K562 (cell line): Measurements from ENCODE around the gene ANKRD65. TPM values are rescaled to one million over a fixed set of nuclear protein-coding genes. Genes with fewer than 3 reads are reported as not detected.

Source experiments
- CBX1 ChIP-seq: sonication (generic); IDR thresholded peaks from 2 replicates; pipeline ENCODE4 v1.6.1; 2016; ENCODE audit warnings: antibody characterized with exemption, low read depth, mild to moderate bottlenecking
- CBX8 ChIP-seq: fragments of 200-600 bp; sonication (generic); IDR thresholded peaks from 2 replicates; pipeline ENCODE4 v1.6.1; 2012; ENCODE audit warnings: borderline replicate concordance, mixed run types, low read depth, mild to moderate bottlenecking, moderate library complexity, mixed read lengths, low read length, control low read depth, inconsistent platforms; ENCODE audit not compliant: poor library complexity, severe bottlenecking; ENCODE audit errors: extremely low read depth
- CEBPB ChIP-seq: fragments of 450-650 bp; IDR thresholded peaks from 2 replicates; pipeline ENCODE4 v1.6.1; 2016; ENCODE audit warnings: missing genetic modification characterization, missing compliant biosample characterization
- CHCHD3 ChIP-seq: fragments of 250-450 bp; sonication (Bioruptor Pico); IDR thresholded peaks from 2 replicates; pipeline ENCODE4 v2.1.2; 2022; ENCODE audit warnings: mild to moderate bottlenecking
- CHD4 ChIP-seq: fragments of 200-600 bp; sonication (generic); IDR thresholded peaks from 3 replicates; pipeline ENCODE4 v1.6.1; 2012; ENCODE audit warnings: low read depth, mild to moderate bottlenecking, mixed read lengths, low read length, inconsistent platforms; ENCODE audit not compliant: insufficient read depth, insufficient replicate concordance, poor library complexity, severe bottlenecking
- CREBBP ChIP-seq: IDR thresholded peaks from one replicate; pipeline ENCODE4 v1.6.1; 2012; ENCODE audit warnings: low read depth, mild to moderate bottlenecking, control low read depth, inconsistent platforms, low read length
- CSDE1 ChIP-seq, 2 experiments: fragments of 450-650 bp; IDR thresholded peaks; 2 replicates each; pipeline ENCODE4 v1.6.1; 2016; ENCODE audit warnings: mild to moderate bottlenecking in 1 of 2
- DACH1 ChIP-seq: fragments of 450-650 bp; IDR thresholded peaks from 2 replicates; pipeline ENCODE4 v1.6.1; 2018; ENCODE audit not compliant: partially characterized antibody
- ESRRB ChIP-seq: fragments of 250-450 bp; sonication (Bioruptor Pico); IDR thresholded peaks from 2 replicates; pipeline ENCODE4 v1.5.0; 2020; ENCODE audit warnings: mild to moderate bottlenecking, moderate library complexity, borderline replicate concordance
- FOXA1 ChIP-seq: fragments of 450-650 bp; IDR thresholded peaks from 2 replicates; pipeline ENCODE4 v1.6.1; 2016; ENCODE audit warnings: mild to moderate bottlenecking, borderline replicate concordance
- GATAD2A ChIP-seq: fragments of 450-650 bp; IDR thresholded peaks from 2 replicates; pipeline ENCODE4 v1.6.1; 2017
- GATAD2B ChIP-seq: fragments of 450-650 bp; IDR thresholded peaks from 2 replicates; pipeline ENCODE4 v1.6.1; 2017; ENCODE audit warnings: mild to moderate bottlenecking, borderline replicate concordance
- IFI16 ChIP-seq: fragments of 250-450 bp; sonication (Bioruptor Pico); IDR thresholded peaks from 2 replicates; pipeline ENCODE4 v2.1.2; 2022; ENCODE audit warnings: mild to moderate bottlenecking, inconsistent platforms
- ILF3 ChIP-seq: fragments of 450-650 bp; IDR thresholded peaks from 2 replicates; pipeline ENCODE4 v1.6.1; 2018; ENCODE audit warnings: antibody characterized with exemption, mild to moderate bottlenecking, moderate library complexity, borderline replicate concordance
- MTA3 ChIP-seq: fragments of 450-650 bp; formaldehyde crosslinking; IDR thresholded peaks from 2 replicates; pipeline ENCODE4 v1.6.1; 2017; ENCODE audit warnings: mild to moderate bottlenecking, borderline replicate concordance
- MYNN ChIP-seq, 2 experiments: sonication (generic); formaldehyde crosslinking in 1 of 2; IDR thresholded peaks; 2 replicates each; pipeline versions ENCODE4 v1.5.0 to v1.6.1; 2016 to 2020; ENCODE audit warnings: antibody characterized with exemption in 1 of 2, missing genetic modification reagents in 1 of 2
- NCOR1 ChIP-seq: fragments of 450-650 bp; IDR thresholded peaks from 2 replicates; pipeline ENCODE4 v1.6.1; 2016; ENCODE audit warnings: mild to moderate bottlenecking, moderate library complexity
- NEUROD1 ChIP-seq: fragments of 150-350 bp; IDR thresholded peaks from 2 replicates; pipeline ENCODE4 v1.6.1; 2014; ENCODE audit warnings: borderline replicate concordance, low read length, low read depth; ENCODE audit not compliant: partially characterized antibody
- PHF20 ChIP-seq: fragments of 450-650 bp; IDR thresholded peaks from 2 replicates; pipeline ENCODE4 v1.6.1; 2018; ENCODE audit not compliant: partially characterized antibody
- RUNX1 ChIP-seq: sonication (generic); IDR thresholded peaks from 2 replicates; pipeline ENCODE4 v1.6.1; 2016; ENCODE audit warnings: antibody characterized with exemption, low read depth
- SIN3B ChIP-seq: fragments of 450-650 bp; IDR thresholded peaks from 2 replicates; pipeline ENCODE4 v1.6.1; 2017; ENCODE audit warnings: low read depth, mild to moderate bottlenecking, moderate library complexity
- SMARCE1 ChIP-seq: fragments of 450-650 bp; IDR thresholded peaks from 2 replicates; pipeline ENCODE4 v1.7.1; 2016; ENCODE audit warnings: mild to moderate bottlenecking
- ZBTB7A ChIP-seq: IDR thresholded peaks from 2 replicates; pipeline ENCODE4 v1.6.1; 2011; ENCODE audit warnings: low read depth, mild to moderate bottlenecking, low read length, moderate library complexity, borderline replicate concordance; ENCODE audit not compliant: control insufficient read depth
- ZEB2 ChIP-seq: fragments of 450-650 bp; IDR thresholded peaks from 2 replicates; pipeline ENCODE4 v1.6.1; 2016
- ZNF696 ChIP-seq: fragments of 250-450 bp; sonication (Bioruptor Pico); conservative IDR thresholded peaks from 2 replicates; pipeline ENCODE4 v1.4.0; 2020; ENCODE audit warnings: mild to moderate bottlenecking, moderate library complexity
- ZSCAN32 ChIP-seq: fragments of 450-650 bp; formaldehyde crosslinking; IDR thresholded peaks from 2 replicates; pipeline ENCODE4 v1.4.0; 2020; ENCODE audit warnings: mild to moderate bottlenecking, moderate library complexity
- polyA plus RNA-seq, 8 experiments: library from polyadenylated mRNA; depleted of rRNA in 4 of 8; stranded (reverse) in 5 of 8; unstranded in 3 of 8; fragments of >200 nt; fragmentation: Nextera tagmentation in 2 of 8; fragmentation: Illumina TruSeq in 1 of 8; extraction: Ambion mirVana in 2 of 8; extraction: Trizol in 1 of 8; gene quantifications; 2 replicates each; pipeline versions ENCODE4 v1.2.1 to v1.2.3, GENCODE V29; 2011 to 2014; ENCODE audit warnings: inconsistent platforms in 1 of 8, missing spikeins in 1 of 8
- total RNA-seq, 7 experiments: library from RNA; depleted of rRNA in 6 of 7; stranded (reverse); fragments of >200 nt in 6 of 7; fragmentation: Illumina TruSeq in 2 of 7; extraction: Trizol in 2 of 7; gene quantifications; 2 replicates each; pipeline versions ENCODE4 v1.2.1 to v1.2.3, GENCODE V29; 2011 to 2021; ENCODE audit warnings: low replicate concordance in 1 of 7
- TF ChIP-seq, protein P1 (sequence below): fragments of 450-650 bp; formaldehyde crosslinking; IDR thresholded peaks from 2 replicates; pipeline ENCODE4 v1.4.0; 2020; ENCODE audit warnings: mild to moderate bottlenecking, mixed read lengths

Gene ANKRD65
- total and polyA plus RNA-seq, 9 of the 15 experiments (the other 6 are each of a cell fraction or from before 2014, with no cell fraction given): not detected

DNA sequence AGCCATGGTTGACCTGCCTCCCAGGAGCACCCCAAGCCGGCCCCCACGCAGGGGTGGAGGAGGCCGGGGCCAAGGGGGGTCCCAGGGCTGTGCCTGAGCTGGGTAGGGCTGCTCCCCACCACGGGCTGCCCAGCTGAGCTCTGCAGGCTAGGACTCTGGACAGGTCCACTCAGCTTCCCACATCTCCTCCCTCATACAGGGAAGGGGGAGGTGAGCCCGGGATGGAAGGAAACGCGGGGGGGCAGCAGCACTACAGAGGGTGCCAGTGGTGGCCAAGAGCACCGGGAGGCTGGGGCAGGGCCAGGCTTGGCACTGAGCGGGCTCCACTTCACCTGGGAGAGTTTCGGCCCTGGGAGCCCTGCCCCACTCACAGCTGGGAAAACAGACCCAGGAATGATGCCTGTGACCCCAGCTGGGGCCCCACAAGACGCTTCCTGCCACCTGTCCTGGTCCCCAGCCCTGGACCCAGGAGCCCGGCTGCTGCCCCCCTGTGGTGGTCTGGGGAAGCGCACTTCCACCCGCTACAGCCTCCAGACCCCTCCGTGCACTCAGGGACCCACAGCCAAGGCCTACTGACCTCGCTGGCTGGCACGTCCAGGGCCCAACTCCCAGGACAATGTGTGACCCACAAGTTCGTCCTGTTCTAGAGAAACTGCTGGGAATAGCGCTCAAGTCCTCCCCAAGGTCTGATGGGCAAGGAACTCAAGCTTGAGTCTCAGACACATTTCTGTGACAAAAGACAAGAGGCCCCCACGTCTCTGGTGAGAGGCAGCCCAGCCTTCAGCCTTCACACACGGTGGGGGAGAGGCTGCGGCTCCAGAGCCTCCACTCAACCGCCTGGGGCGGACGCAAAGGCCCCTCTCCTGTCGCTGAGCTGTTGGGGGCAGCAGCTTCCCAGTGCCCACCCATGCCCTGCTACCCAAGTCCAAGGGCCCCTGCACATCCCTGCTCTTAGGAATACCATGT, 49.0 kb downstream of the ANKRD65 start (continued):
- TF ChIP-seq SMARCE1 (no peak), CHCHD3 (CRISPR knock-in tag) (no peak), MTA3 (peak; percentile 36; the same call in 1 of the 2 replicates), GATAD2B (no peak), CEBPB (tag) (no peak), CREBBP (no peak), SIN3B (peak; percentile 19; the same call in 1 of the 2 replicates), ILF3 (0 out of 2 replicates have a peak, but pooled peaks have one; percentile 69), ZSCAN32 (no peak), IFI16 (CRISPR knock-in tag) (no peak), CSDE1 (IDR thresholded peaks at IDR 0.05) (no peak), MYNN (IDR thresholded peaks at IDR 0.05) (0 out of 2 replicates have a peak, but pooled peaks have one; percentile 44), MYNN (CRISPR knock-in tag; IDR thresholded peaks at IDR 0.05) (no peak), FOXA1 (no peak), CBX1 (peak; percentile 55; the same call in 1 of the 2 replicates), CBX8 (no peak), CHD4 (no peak), PHF20 (no peak), GATAD2A (no peak), DACH1 (no peak), ZNF696 (CRISPR knock-in tag) (no peak), NEUROD1 (no peak), ZBTB7A (peak; percentile 86; the same call in 1 of the 2 replicates), ZEB2 (no peak), RUNX1 (no peak), NCOR1 (no peak), ESRRB (no peak)
- TF ChIP-seq, protein P1, sequence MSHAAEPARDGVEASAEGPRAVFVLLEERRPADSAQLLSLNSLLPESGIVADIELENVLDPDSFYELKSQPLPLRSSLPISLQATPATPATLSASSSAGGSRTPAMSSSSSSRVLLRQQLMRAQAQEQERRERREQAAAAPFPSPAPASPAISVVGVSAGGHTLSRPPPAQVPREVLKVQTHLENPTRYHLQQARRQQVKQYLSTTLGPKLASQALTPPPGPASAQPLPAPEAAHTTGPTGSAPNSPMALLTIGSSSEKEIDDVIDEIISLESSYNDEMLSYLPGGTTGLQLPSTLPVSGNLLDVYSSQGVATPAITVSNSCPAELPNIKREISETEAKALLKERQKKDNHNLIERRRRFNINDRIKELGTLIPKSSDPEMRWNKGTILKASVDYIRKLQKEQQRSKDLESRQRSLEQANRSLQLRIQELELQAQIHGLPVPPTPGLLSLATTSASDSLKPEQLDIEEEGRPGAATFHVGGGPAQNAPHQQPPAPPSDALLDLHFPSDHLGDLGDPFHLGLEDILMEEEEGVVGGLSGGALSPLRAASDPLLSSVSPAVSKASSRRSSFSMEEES (CRISPR knock-in tag): no peak
